ENCODE data around the gene CMIP.

DNA sequence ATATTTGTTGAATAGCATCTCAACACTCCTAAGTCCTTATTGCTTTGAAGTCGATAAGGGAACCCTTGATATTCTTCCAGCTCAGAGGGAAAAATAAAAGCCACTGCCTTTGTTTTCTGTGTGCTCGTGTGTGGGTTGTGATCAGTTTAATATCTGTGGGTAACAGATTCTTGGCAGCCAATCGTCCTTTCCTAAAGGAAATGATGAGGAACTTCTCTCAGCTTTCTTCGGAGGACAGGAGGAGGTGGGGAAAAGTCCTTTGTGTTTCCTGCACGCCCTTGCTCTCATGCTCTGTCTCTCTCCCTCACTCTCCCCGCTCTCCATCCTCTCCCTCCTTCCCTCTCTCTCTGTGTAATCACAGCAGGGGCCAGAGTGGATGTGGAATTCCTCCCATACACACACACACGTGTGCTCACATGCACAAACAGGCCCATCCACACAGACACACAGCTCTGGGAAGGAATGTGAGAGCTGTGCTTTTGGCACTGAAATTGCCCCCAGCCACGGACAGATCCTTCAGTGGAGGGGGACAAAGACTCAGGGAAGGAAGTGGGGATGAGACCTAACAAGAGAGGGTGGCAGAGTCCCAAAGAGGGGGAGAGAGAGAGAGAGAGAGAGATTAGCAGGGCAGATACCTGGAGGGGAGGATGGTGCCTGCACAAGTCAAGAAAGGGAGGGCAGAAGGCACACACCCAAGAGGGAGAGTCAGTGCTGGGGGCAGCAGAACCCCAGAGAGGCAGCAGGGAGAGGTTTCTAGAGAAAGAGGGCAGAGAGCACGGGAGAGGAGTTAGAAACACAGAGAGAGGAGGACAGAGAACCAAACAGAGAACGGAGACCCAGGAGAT lies 250.9 kb downstream of the CMIP start:
- TF ChIP-seq GATAD2B (conservative IDR thresholded peaks at IDR 0.05; ENCODE audit: low read depth): no peak
- no peak for TF ChIP-seq NBN (IDR thresholded peaks at IDR 0.05)
- no peak for TF ChIP-seq IRF4 (IDR thresholded peaks at IDR 0.05; ENCODE audit: low read depth, low read length)
- TF ChIP-seq E4F1 (IDR thresholded peaks at IDR 0.05; ENCODE audit: borderline replicate concordance, partially characterized antibody): no peak
- TF ChIP-seq CTCF (IDR thresholded peaks at IDR 0.05 in 2 of 3, conservative IDR thresholded peaks at IDR 0.05 in 1 of 3; ENCODE audit: control insufficient read depth in 2 of 3, extremely low read depth in 1 of 3, insufficient read depth in 1 of 3, low read depth in 3 of 3, low read length in 3 of 3): no peak
- no peak for TF ChIP-seq SIN3A (IDR thresholded peaks at IDR 0.05; ENCODE audit: low read depth, low read length)
- TF ChIP-seq SMC3 (IDR thresholded peaks at IDR 0.05; ENCODE audit: borderline replicate concordance, low read length): no peak
- no peak for TF ChIP-seq POLR2AphosphoS5 (IDR thresholded peaks at IDR 0.05; ENCODE audit: low read length)
- no peak for TF ChIP-seq POLR2A (IDR thresholded peaks at IDR 0.05; ENCODE audit: low read depth, low read length)
- TF ChIP-seq EP300 (IDR thresholded peaks at IDR 0.05; ENCODE audit: borderline replicate concordance in 1 of 2, control insufficient read depth in 1 of 2, low read depth in 2 of 2, low read length in 2 of 2): no peak
- TF ChIP-seq, protein P1, sequence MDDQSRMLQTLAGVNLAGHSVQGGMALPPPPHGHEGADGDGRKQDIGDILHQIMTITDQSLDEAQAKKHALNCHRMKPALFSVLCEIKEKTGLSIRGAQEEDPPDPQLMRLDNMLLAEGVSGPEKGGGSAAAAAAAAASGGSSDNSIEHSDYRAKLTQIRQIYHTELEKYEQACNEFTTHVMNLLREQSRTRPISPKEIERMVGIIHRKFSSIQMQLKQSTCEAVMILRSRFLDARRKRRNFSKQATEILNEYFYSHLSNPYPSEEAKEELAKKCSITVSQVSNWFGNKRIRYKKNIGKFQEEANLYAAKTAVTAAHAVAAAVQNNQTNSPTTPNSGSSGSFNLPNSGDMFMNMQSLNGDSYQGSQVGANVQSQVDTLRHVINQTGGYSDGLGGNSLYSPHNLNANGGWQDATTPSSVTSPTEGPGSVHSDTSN (IDR thresholded peaks at IDR 0.05; ENCODE audit: insufficient replicate concordance, low read depth, low read length): no peak

All from GM12878 (cell line).